Tibial artery (tissue), 4 donors: Measurements from ENCODE around the gene CTNNAL1.
A peak's percentile ranks its signal among the peaks of the same experiment; 100 is the strongest.

ENCODE experiments used
- DNase-seq, 2 donors: peaks; one replicate each; pipeline ENCODE4 v3.0.0-alpha.2; 2019
- H3K27ac ChIP-seq, 2 donors: fragments of 200-600 bp; sonication (generic) in 1 of 2; 1 replicate in 1 of 2; 2 replicates in 1 of 2; pipeline ENCODE4 v1.5.1; 2018 to 2019; ENCODE audit warnings: mild to moderate bottlenecking in 1 of 2
- H3K27me3 ChIP-seq, 2 donors: fragments of 200-600 bp; sonication (generic) in 1 of 2; one replicate each; pipeline versions ENCODE4 v1.5.1 to v1.6.0; 2016 to 2019
- H3K36me3 ChIP-seq, 3 donors: fragments of 200-600 bp; sonication (generic) in 2 of 3; one replicate each; pipeline ENCODE4 v1.5.1; 2016 to 2019; ENCODE audit warnings: mild to moderate bottlenecking in 2 of 3
- H3K4me1 ChIP-seq, 4 donors: fragments of 200-600 bp; sonication (generic) in 2 of 4; 1 replicate in 3 of 4; 2 replicates in 1 of 4; pipeline ENCODE4 v1.5.1; 2016 to 2019
- H3K4me3 ChIP-seq, 2 donors: fragments of 200-600 bp; sonication (generic) in 1 of 2; 1 replicate in 1 of 2; 2 replicates in 1 of 2; pipeline ENCODE4 v1.5.1; 2018 to 2019; ENCODE audit warnings: mild to moderate bottlenecking in 2 of 2
- H3K9me3 ChIP-seq, 3 donors: fragments of 200-600 bp; sonication (generic) in 1 of 3; one replicate each; pipeline ENCODE4 v1.5.1; 2016 to 2019
- intact Hi-C: fragments of 100-400 bp; cut with DNase I; formaldehyde crosslinking; loops from one replicate; pipeline ENCODE4 v1.15.0; 2023; ENCODE audit warnings: low total_unique reads
- TF ChIP-seq, protein P1 (sequence below), 2 experiments: fragments of 200-600 bp in 1 of 2; fragments of 450-650 bp in 1 of 2; IDR thresholded peaks; one replicate each; pipeline ENCODE4 v1.5.1; 2017 to 2019; ENCODE audit warnings: antibody characterized with exemption in 2 of 2, mild to moderate bottlenecking in 1 of 2, moderate library complexity in 1 of 2

Gene CTNNAL1

DNA sequence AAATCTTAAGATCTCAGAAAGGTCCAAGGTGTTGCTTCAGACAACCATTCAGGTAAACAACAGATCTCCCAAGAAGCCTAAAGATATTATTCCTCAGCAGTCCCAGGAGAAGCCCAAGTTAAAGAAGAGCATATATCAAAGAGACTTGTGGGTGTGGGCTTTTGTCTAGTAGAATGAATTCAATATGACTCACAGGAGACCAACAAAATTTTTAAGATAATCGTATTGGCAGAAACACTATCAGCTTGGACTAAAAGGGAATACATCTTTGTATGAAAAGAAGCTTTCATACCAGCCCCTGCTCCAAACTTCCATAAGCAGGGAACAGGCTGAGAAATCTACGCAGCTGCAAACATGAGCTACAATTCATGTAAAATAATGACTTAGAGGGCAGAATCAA lies 10.2 kb downstream of the CTNNAL1 start:
- no peak overlapping the region for H3K27ac ChIP-seq
- H3K9me3 ChIP-seq: peaks cover 0 to 9% (median 5%) of the 10 kb centered on the region in 3 donors
- no peaks in the 10 kb centered on the region for H3K27me3 ChIP-seq
- intact Hi-C loops: no loop called here
- no peak for DNase-seq
- H3K4me3 ChIP-seq: no peak overlapping the region
- peaks cover 0 to 17% (median 0%) of the 10 kb centered on the region in 3 donors for H3K36me3 ChIP-seq
- H3K4me1 ChIP-seq: no peaks in the 10 kb centered on the region
- TF ChIP-seq, protein P1, sequence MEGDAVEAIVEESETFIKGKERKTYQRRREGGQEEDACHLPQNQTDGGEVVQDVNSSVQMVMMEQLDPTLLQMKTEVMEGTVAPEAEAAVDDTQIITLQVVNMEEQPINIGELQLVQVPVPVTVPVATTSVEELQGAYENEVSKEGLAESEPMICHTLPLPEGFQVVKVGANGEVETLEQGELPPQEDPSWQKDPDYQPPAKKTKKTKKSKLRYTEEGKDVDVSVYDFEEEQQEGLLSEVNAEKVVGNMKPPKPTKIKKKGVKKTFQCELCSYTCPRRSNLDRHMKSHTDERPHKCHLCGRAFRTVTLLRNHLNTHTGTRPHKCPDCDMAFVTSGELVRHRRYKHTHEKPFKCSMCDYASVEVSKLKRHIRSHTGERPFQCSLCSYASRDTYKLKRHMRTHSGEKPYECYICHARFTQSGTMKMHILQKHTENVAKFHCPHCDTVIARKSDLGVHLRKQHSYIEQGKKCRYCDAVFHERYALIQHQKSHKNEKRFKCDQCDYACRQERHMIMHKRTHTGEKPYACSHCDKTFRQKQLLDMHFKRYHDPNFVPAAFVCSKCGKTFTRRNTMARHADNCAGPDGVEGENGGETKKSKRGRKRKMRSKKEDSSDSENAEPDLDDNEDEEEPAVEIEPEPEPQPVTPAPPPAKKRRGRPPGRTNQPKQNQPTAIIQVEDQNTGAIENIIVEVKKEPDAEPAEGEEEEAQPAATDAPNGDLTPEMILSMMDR (IDR thresholded peaks at IDR 0.05): no peak

DNA sequence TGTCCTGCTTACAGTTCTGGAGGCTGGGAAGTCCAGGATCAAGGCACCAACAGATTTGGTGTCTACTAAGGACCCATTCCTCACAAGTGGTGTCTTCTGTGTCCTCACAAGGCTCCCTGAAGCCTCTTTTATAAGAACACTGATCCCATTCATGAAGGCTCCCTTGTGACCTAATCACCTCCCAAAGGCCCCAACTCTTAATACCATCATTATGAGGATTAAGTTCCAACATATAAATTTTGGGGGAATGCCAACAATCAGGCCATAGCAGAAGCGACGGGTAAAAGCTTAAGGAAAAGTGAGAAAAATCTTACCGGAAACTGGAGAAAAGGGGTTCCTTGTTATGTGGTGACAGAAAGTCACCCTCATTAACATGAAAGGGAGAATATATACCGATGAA lies 11.2 kb downstream of the CTNNAL1 start:
- Histone ChIP-seq H3K9me3 (peaks cover 0 to 9% (median 5%) of the 10 kb centered on the region in 3 donors), H3K27ac (no peak overlapping the region), H3K27me3 (no peaks in the 10 kb centered on the region), H3K4me1 (no peaks in the 10 kb centered on the region), H3K36me3 (peaks cover 0 to 17% (median 0%) of the 10 kb centered on the region in 3 donors), H3K4me3 (no peak overlapping the region)
- DNase-seq: no peak
- intact Hi-C loops: no loop called here
- TF ChIP-seq, protein P1 (IDR thresholded peaks at IDR 0.05): no peak

DNA sequence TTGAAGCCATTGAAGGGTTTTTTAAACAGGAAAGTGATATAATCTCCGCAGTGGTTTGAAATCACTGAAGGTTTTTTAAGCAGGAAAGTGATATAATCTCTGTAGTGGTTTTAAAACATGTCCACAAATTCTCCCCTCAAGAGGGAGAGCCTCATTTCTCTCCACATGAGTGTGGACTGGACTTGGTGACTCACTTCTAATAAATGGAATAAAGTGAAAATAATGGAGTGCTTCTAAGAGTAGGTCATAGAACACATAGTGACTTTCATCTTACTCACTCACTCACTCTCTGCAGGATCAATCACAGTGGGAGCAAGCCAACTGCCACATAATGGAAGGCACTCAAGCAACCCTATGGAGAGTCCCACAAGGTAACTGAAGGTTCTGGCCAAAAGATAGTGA lies 12.0 kb downstream of the CTNNAL1 start:
- TF ChIP-seq, protein P1 (IDR thresholded peaks at IDR 0.05): no peak
- DNase-seq: no peak
- H3K9me3 ChIP-seq: peaks cover 0 to 9% (median 5%) of the 10 kb centered on the region in 3 donors
- H3K27me3 ChIP-seq: no peaks in the 10 kb centered on the region
- H3K27ac ChIP-seq: no peak overlapping the region
- H3K36me3 ChIP-seq: peaks cover 0 to 20% (median 0%) of the 10 kb centered on the region in 3 donors
- no peak overlapping the region for H3K4me3 ChIP-seq
- no peaks in the 10 kb centered on the region for H3K4me1 ChIP-seq
- intact Hi-C loops: no loop called here

DNA sequence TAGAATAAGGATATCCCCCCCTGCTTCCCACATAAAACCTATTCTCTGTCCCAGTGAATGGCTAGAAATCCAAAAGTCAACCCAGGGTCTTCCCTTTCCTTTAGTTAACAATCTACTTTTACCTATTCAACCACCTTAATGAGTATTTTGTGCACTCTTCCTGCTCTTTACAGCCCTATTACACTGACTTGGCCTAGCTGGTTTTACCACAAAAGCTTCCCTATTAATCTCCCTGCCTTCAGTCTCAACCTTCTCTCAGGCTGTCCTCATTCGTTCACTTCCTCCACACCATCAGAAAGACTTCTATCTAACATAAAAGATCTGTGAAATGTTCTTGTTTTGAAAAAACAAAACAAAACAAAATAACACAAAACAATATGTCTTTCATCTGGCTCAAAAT lies 16.2 kb downstream of the CTNNAL1 start:
- H3K36me3 ChIP-seq: peaks cover 0 to 9% (median 0%) of the 10 kb centered on the region in 3 donors
- H3K27ac ChIP-seq: no peak overlapping the region

DNA sequence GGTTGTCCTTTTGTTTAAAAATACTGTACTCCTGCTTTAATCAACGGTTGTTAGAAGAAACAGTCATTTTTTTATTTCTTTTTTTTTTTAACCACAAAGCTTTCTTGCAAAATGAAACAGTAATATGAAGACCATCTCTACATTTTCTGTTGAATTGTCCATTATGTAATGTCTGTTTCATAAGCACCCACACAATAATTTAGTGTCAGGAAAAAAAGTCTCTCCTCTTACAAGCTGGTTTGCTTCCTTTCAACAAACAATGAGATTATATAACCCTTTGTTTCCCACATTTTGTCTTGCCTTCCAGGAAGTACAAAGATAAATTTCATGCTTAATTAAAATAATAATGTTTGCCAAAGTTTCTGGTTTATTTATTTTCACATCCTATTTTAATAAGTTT lies 16.7 kb downstream of the CTNNAL1 start:
- intact Hi-C loops: no loop called here
- Histone ChIP-seq H3K27ac (no peak overlapping the region), H3K4me3 (no peak overlapping the region), H3K4me1 (peaks cover 0 to 2% (median 0%) of the 10 kb centered on the region in 4 donors), H3K27me3 (no peaks in the 10 kb centered on the region), H3K9me3 (no peaks in the 10 kb centered on the region), H3K36me3 (peaks cover 0 to 7% (median 0%) of the 10 kb centered on the region in 3 donors)
- TF ChIP-seq, protein P1 (IDR thresholded peaks at IDR 0.05): no peak
- no peak for DNase-seq

More for the DNA sequence above, 16.2 kb downstream of the CTNNAL1 start:
- Histone ChIP-seq H3K4me1 (no peaks in the 10 kb centered on the region), H3K4me3 (no peak overlapping the region), H3K9me3 (no peaks in the 10 kb centered on the region), H3K27me3 (no peaks in the 10 kb centered on the region)
- intact Hi-C loops: no loop called here
- DNase-seq: no peak
- TF ChIP-seq, protein P1 (IDR thresholded peaks at IDR 0.05): no peak

DNA sequence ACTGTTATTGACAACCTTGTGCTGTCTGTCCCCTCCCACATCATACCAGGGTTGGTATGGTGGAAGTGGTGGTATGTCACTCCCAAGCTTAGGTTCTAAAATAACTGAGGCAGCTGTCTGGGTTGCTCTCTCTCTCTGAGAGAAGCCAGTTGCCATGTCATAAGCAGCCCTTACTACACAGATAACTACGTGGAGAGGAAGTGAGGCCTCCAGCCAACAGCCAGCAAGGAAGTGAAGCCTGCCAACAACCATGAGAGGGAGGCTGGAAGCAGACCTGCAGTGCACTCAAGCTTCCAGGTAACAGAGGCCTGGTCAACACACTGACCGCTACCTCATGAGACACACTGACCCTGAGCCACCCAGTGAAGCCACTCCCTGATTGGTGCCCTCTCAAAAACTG lies 18.6 kb downstream of the CTNNAL1 start:
- intact Hi-C loops: no loop called here
- Histone ChIP-seq H3K27ac (no peak overlapping the region), H3K4me3 (no peak overlapping the region), H3K27me3 (no peaks in the 10 kb centered on the region), H3K36me3 (peaks cover 2 to 15% (median 9%) of the 10 kb centered on the region in 3 donors), H3K4me1 (peaks cover 0 to 5% (median 0%) of the 10 kb centered on the region in 4 donors), H3K9me3 (no peaks in the 10 kb centered on the region)
- TF ChIP-seq, protein P1 (IDR thresholded peaks at IDR 0.05): no peak
- DNase-seq: peak; percentile 27 to 67
